ENCODE results near the gene GNG2. TPM values are rescaled to one million over a fixed set of nuclear protein-coding genes. Genes with fewer than 3 reads are reported as not detected.

The GNG2 gene
- total and polyA plus RNA-seq, 2 of the 8 experiments (the other 6 are each of a cell fraction or from before 2014, with no cell fraction given), result 8.2 to 17.9 TPM

DNA sequence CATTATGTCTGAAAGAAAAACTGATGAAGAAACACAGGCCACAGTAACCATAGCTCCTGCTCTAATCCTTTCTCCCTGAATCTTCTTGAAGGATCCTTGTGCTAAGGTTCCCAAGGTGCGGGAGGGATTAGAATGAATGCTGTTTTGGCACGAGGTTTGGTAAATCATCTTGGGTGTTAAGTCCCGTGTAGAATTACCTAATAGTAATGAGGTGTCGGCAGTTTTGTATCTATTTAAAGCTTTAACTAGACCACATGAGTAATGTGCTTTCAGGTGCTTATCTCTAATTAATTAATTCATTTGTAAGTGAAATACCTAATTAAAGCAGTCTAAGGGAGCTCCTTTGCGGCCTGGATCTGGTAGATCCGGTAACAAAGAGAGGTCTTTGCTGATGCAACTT is 53.9 kb downstream of the GNG2 start:
- Histone ChIP-seq H4K5ac (ENCODE audit: insufficient read length, low read depth, low read length) (no peak overlapping the region), H3K14ac (ENCODE audit: insufficient read length) (no peak overlapping the region), H2BK20ac (ENCODE audit: low read length) (no peak overlapping the region), H3K79me1 (ENCODE audit: low read depth, low read length) (no peaks in the 10 kb centered on the region), H3K23ac (ENCODE audit: insufficient read length) (no peak overlapping the region), H3K23me2 (ENCODE audit: low read depth, low read length) (no peaks in the 10 kb centered on the region), H3K27me3 (replicated peaks in 1 of 4; ENCODE audit: control insufficient read depth in 3 of 4, extremely low read depth in 1 of 4, insufficient read depth in 3 of 4, low read length in 3 of 4) (no peaks in the 10 kb centered on the region), H3K18ac (ENCODE audit: extremely low read depth, low read length) (no peak overlapping the region), H3K36me3 (ENCODE audit: control insufficient read depth in 2 of 4, insufficient read depth in 4 of 4, low read length in 3 of 4) (no peaks in the 10 kb centered on the region), H3K9ac (replicated peaks in 1 of 4; ENCODE audit: extremely low read depth in 1 of 4, low read depth in 3 of 4, low read length in 3 of 4) (no peak overlapping the region), H4K20me1 (replicated peaks in 1 of 2; ENCODE audit: control insufficient read depth in 1 of 2, insufficient read depth in 2 of 2, low read length in 2 of 2) (no peaks in the 10 kb centered on the region), H3K27ac (ENCODE audit: low read depth, low read length) (no peak overlapping the region), H2BK12ac (ENCODE audit: low read depth, low read length) (no peak overlapping the region), H2AK5ac (ENCODE audit: low read depth, low read length) (no peak overlapping the region), H2AFZ (ENCODE audit: low read length) (no peak overlapping the region), H2BK120ac (replicated peaks; ENCODE audit: low read depth, low read length) (no peak overlapping the region), H3K4me3 (ENCODE audit: extremely low read depth in 1 of 4, insufficient read depth in 2 of 4, low read depth in 3 of 4, low read length in 4 of 4) (no peak overlapping the region), H3K4me1 (replicated peaks in 1 of 4; ENCODE audit: control insufficient read depth in 3 of 4, insufficient read depth in 4 of 4, low read length in 3 of 4) (peaks cover 0 to 2% (median 0%) of the 10 kb centered on the region in 4 experiments; a peak in 1 of 7 replicates), H3K4me2 (ENCODE audit: insufficient read depth in 1 of 2, low read depth in 2 of 2, low read length in 2 of 2) (no peak overlapping the region), H2BK15ac (ENCODE audit: low read length) (no peak overlapping the region), H2BK5ac (ENCODE audit: low read depth, low read length) (no peak overlapping the region), H3K4ac (replicated peaks; ENCODE audit: insufficient read length, low read depth, low read length) (no peak overlapping the region), H3K9me3 (ENCODE audit: insufficient read depth in 2 of 2, low read depth in 1 of 2, low read length in 1 of 2) (no peaks in the 10 kb centered on the region), H3K56ac (replicated peaks; ENCODE audit: insufficient read length, low read depth, low read length) (no peak overlapping the region), H4K91ac (replicated peaks; ENCODE audit: insufficient read length, low read length) (no peak overlapping the region), H3K79me2 (ENCODE audit: control insufficient read depth in 1 of 2, insufficient read depth in 2 of 2, low read length in 2 of 2) (no peaks in the 10 kb centered on the region), H4K8ac (ENCODE audit: extremely low read depth, insufficient read depth, low read length) (no peak overlapping the region)
- no peak for DNase-seq (ENCODE audit: low read depth in 1 of 2, low spot score in 2 of 2)
- WGBS, 2 experiments (ENCODE audit: extremely low coverage in 1 of 2, insufficient coverage in 1 of 2, insufficient read length in 1 of 2, insufficient replicate concordance in 2 of 2, low coverage in 1 of 2, low lambda C conversion rate in 2 of 2, missing lambda C conversion rate in 1 of 2), result 73% methylated on average over 6 of the region's 6 CpGs; no CpG with 5 or more reads in 1 of the 2 experiments
- POLR2A ChIA-PET (ENCODE audit: partially characterized antibody), result no interaction called here
- CTCF ChIA-PET (ENCODE audit: partially characterized antibody), result interaction anchor here (1.5 to 2.2 kb wide), 3 partner anchors 11 to 138 kb away, joined by 3 to 8 read pairs (median 4); no protein-coding TSS in a partner anchor
- no peak for FAIRE-seq
- TF ChIP-seq, protein P1, sequence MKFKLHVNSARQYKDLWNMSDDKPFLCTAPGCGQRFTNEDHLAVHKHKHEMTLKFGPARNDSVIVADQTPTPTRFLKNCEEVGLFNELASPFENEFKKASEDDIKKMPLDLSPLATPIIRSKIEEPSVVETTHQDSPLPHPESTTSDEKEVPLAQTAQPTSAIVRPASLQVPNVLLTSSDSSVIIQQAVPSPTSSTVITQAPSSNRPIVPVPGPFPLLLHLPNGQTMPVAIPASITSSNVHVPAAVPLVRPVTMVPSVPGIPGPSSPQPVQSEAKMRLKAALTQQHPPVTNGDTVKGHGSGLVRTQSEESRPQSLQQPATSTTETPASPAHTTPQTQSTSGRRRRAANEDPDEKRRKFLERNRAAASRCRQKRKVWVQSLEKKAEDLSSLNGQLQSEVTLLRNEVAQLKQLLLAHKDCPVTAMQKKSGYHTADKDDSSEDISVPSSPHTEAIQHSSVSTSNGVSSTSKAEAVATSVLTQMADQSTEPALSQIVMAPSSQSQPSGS (IDR thresholded peaks at IDR 0.05; ENCODE audit: low read length), result no peak
